DMS79 treated with DMSO at 0.1 percent for 48 hours (cell line): ENCODE data around the gene ABCB9.
A peak's percentile ranks its signal among the peaks of the same experiment; 100 is the strongest.
"Not testable (repeated sequence)": the region's sequence is repeated elsewhere in the genome, so short reads cannot be mapped to it uniquely, and the experiment has no call there.

Experiments used
- DNase-seq: peaks from one replicate; lab custom pipeline; 2025; lab: John Stamatoyannopoulos, UW

ABCB9 gene

DNA sequence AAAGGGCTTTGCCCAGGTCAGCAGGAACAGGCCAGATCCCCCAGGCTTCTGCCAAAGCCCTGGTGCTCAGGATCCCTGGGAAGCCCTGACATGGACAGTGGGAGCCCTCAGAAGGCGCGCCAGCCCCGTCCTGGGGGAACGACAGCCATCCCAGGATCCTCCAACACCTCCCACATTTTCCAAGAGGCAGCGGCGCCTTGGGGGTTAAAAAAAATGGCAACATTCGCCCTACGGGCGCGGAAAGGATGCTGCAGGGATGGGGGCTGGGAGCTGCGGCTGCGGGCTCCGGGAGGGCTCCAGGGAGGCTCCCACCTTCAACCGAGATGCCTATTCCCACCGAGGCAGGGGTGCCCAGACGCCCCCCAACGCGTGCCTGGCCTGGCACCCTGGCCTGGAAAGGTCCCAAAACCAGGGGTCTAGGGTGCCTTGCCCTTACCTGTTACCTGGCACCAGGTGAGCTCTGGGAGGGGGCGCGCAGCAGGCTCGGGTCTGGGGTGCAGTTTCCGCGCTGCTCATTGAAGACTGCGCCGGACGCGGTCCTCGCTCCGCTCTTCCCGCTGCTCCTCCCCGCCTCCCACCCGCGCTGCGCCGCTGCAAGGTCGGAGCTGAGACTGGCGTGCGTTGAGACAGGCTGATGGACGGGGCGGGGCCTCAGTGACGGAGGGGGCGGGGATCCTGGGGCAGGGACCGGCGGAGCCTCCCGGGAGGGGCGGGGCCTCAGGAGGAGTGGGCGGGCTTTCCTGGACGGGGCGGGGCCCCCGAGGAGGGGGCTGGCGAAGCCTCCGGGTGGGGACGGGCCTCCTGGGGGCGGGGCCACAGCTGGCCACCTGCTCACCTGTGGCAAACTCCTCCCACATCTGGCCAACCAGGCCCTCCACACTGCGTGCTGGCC, at the start of gene ABCB9:
TSS of gene ABCB9 (minus strand) at position 613 of the 892 bp plus-strand sequence. CDS start 6,228 bp downstream, outside the sequence.
- DNase-seq: peak; percentile 79

DNA sequence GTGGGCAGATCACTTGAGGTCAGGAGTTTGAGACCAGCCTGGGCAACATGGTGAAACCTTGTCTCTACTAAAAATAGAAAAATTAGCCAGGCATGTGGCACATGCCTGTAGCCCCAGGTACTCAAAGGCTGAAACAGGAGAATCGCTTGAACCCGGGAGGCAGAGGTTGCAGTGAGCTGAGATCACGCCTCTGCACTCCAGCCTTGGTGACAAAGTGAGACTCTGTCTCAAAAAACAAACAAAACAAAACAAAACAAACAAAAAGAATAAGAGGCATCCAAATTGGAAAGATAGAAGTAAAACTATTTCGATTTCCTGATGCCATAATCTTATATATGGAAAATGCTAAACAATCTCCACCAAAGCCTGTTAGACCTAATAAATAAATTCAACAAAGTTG, 48.2 kb upstream of the ABCB9 start:
- DNase-seq: not testable (repeated sequence)

DNA sequence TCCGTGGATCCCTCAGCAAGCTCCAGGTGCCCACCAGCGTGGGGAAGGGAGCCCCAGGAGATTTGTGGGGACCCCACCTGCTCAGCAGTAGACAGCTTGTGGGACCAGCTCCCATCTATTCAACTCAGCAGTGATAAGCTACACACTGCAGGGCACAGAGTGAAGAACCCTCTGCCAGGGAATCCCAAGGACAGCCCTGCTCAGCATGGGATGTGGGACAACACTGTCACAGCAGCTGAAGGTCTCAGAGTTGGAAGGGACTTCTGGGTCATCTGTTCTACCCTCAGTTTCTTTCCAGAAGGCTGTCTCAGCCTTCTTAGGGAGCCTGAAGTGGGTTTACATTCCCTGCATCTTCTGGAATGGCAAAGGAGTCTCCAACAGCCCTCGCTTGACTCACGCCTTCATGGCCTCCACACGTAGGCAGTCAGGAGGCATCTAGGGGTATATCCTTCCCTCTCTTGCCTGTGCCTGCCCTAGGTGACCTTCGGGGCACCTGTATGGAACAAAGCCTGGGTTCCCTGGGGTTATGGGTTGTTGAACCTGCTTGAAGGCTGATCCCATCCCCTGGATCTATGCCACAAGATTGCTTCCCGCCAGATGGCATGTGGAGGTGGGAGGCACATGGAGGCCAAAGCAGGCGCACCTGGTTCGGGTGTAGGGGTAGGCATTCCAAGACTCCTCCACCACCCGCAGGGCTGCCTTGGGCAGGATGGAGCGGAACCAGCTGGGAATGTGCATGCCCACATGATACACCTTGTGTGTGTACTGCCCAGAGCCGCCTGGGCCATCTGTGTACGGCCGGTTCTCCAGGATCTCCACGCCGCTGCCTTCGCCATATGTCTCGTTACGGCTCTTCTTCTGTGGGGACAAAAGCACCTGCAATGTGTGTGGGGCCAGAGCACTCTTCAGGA, 47.2 kb upstream of the ABCB9 start:
- no peak for DNase-seq

DNA sequence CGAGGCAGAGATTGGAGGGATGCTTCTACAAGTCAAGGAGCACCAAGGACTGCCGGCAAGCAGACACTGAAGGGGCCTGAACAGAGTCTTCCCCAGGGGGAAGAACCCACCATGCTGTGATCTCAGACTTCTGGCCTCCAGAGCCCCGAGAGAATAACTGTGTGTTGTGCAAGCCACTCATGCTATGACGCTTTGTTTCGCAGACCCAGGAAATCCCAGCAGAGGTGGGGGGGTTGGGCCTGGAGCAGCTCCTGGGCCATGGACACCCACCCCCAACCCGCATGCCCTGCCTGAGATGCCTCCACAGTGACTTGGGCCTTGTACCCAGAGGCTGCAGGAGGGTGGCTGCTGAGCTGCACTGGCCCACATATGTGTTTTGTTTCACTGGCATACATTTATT, 45.4 kb upstream of the ABCB9 start:
- DNase-seq: no peak

- DNase-seq: no peak
These were observed 44.4 kb upstream of the ABCB9 start for GRCh38 chr12:123010681-123011080.

GRCh38 chr12:123010110-123010509, 43.8 kb upstream of the ABCB9 start:
- DNase-seq: no peak

DNA sequence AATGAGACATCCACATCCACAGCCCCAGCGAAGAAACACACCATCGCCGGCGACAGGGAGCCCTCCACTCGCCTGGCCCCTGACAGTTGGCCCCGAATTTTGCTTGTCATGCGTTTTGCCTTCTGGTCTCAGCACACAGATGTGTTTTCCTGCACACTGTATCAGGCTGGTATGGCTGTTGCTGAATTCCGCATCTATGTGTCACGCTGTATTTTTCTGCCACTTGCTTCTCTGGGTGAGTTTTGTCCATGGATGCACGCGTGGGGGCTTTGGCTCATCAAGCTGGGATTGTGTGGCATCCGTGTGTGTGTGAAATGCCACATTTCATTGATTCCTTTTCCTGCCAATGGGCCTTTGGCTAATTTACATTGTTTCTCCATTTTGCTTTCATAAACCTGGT, 40.7 kb upstream of the ABCB9 start:
- DNase-seq: no peak

- no peak for DNase-seq
These were observed 38.9 kb upstream of the ABCB9 start for GRCh38 chr12:123005081-123005626.

GRCh38 chr12:123004287-123004686, 38.0 kb upstream of the ABCB9 start:
- DNase-seq: no peak

DNA sequence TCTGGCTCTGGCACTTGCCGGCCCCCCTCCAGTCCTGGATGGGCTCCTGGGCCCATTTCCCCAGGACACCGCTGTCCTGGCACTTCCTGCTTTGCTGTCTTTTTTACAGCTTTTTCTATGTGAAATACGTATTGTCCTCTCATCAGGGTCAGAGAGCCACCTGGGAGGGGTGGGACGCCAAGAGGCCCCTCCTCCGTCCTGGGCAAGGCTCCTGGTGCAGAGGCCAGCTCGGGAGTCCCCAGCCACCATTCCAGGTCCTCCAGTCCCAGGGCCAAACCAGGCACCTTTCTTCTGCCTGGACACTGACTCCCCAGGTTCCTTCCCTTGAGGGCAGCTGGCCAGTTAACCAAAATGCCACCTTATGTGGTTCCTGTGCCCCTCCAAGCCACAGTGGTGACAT, 37.0 kb upstream of the ABCB9 start:
- DNase-seq: no peak

- no peak for DNase-seq
These were observed 35.2 kb upstream of the ABCB9 start for GRCh38 chr12:123001464-123001863.

- DNase-seq: no peak
These were observed 34.3 kb upstream of the ABCB9 start for GRCh38 chr12:123000578-123000977.

DNA sequence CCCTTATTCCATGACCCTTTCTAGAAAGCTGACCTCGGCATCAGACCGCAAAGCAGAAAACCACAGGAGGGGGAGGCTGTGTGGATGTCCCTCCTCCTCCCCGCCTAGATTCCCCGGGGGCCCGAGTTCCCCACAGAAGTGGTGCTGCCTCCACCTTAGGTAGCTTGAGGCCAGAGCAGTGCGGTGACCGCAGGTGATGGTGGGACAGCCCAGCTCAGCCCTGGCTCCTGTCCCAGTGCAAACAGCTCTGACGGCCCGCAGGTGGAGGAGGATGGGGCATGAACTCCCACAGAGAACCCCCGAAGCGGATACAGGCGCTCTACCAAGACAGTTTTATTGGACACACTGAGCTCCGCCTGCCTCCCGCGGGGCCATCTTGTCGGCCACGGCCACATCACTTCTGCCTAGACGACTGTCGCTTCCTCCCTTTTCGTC, 33.7 kb upstream of the ABCB9 start:
- no peak for DNase-seq

GRCh38 chr12:122999196-122999946, 33.1 kb upstream of the ABCB9 start:
- no peak for DNase-seq

GRCh38 chr12:122998316-122998715, 32.1 kb upstream of the ABCB9 start:
- no peak for DNase-seq

GRCh38 chr12:122997343-122998250, 31.3 kb upstream of the ABCB9 start:
- no peak for DNase-seq

- no peak for DNase-seq
These were observed 30.5 kb upstream of the ABCB9 start for GRCh38 chr12:122996621-122997342.

DNA sequence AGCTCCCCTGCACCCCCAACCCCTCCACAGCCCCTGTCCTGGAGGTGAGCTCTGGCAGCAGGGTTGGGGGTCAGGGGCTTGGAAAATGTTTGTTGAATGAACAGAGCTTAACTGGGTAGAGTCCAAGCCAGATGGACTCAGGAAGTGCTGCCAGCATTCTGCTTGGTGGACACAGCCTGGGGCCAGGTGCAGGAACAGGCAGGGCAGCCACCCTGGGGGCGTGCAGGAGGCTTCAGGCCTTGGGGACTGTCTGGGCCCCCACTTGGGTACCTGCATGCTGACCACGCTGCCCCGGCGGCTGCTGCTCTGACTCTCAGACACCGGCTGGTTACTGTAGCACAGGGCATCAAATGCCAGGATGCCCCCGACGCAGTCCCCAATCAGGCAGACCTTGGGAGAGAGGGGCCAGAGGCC, 29.9 kb upstream of the ABCB9 start:
- DNase-seq: no peak

- no peak for DNase-seq
These were observed 29.4 kb upstream of the ABCB9 start for GRCh38 chr12:122995503-122996187.
